T follicular helper cell (primary cell): Measurements from ENCODE around the gene CD274.
A peak's percentile ranks its signal among the peaks of the same experiment; 100 is the strongest.
"Not testable (repeated sequence)": the region's sequence is repeated elsewhere in the genome, so short reads cannot be mapped to it uniquely, and the experiment has no call there.

Source experiments
- DNase-seq: peaks from one replicate; pipeline ENCODE4 v3.0.0-alpha.2; 2020; ENCODE audit warnings: low read depth

The CD274 gene

DNA sequence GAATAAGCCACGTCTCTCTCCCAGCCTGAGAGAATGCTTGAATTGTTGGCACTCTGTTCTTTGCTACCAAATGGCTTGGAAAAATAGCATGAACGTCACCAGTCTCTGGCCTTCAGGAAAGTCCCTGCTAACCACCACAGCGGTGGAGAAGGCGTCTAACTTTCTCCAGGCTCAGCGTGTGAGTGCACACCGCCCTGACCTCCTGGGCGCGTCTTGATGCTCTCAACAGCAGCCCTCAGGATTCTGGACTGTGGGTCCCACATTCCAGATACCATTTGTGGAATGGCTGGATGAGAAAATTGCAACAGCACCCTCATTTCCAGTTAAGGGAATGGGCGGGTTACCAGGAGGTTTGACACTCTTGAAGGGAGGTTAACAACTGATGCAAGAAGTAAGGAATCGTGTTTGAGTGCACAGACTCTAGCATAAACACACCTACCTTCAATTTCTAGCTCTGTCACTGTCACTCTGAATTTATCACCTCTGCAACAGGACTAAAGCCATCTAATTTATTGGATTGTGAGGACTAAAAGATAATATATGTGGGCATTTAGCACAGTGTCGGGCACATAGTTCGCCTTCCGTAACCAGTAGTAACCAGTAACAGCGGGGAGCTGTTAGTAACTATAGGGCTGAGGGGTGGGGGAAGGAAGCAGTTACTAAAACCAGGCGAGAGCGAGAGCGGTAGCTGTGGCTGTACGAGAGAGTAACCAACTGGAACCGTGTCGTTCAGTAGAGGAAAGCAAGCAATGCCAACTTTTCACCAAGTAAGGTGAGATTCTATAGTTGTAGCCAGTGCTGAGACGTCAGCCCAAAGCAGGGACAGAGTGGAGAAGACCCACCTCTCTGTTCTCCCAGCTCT lies 11.8 kb upstream of the CD274 start:
- peak; percentile 36 for DNase-seq

DNA sequence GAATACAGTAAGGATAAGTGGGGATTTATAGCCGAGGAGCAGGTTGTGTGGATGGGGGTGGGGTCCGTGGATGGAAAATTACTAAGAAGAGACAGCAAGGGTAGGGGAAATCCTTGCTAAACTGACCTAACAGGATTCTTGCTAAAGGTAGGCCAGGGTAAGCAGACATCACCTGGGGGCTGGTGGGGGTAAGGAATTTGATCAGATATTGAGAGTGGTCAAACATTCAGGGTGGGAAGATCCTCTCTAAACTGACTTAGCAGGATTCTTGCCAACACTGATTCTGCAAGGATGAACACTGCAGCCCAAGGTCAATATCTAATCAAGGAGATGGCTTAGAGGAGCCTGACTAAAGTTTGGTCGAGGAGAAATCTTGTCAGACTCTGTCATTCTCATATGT lies 9.9 kb upstream of the CD274 start:
- DNase-seq, result no peak

DNA sequence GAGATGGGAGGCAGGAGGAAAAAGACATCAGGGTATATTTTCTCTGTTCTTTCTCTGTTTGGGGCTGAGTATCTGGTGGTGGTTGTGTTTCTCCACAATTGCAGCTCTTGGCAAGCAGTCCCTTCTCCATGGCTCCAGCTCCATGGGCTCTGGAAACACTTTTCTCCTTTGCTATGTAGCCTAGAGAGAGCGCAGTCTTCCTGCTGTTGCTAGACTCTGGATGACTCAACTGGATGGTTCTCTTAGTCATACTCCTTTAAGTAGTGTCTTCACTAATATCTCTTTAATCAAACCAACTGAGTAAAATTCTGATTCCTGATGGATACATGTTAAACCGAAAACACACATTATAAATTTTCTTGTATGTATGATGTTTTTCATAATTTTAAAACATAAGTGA lies 9.3 kb upstream of the CD274 start:
- no peak for DNase-seq

DNA sequence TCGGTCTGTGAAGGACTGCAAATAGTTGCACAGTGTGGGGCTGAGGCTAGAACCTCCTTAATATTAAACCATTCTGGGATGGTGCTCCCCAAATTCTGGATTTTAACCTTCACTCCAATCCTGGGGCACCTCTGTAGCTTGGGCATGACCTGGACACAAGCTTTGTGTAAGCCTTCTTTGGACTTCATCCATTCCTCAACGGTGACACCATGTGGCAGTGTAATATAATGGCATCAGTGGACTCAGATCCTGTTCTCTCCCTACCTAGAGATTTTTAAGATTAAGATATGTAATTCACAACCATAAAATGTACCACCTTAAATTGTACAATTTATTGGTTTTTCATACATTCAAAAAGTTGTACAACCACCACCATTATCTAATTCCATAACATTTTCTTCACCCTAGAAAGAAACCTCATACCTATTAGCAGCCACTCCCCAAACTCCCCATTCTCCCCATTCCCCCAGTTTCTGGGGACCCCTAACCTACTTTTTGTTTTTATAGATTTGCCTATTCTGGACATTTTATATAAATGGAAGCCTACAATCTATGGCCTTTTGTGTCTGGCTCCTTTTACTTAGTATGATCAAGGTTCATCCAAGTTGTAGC lies 7.8 kb upstream of the CD274 start:
- no peak for DNase-seq

DNA sequence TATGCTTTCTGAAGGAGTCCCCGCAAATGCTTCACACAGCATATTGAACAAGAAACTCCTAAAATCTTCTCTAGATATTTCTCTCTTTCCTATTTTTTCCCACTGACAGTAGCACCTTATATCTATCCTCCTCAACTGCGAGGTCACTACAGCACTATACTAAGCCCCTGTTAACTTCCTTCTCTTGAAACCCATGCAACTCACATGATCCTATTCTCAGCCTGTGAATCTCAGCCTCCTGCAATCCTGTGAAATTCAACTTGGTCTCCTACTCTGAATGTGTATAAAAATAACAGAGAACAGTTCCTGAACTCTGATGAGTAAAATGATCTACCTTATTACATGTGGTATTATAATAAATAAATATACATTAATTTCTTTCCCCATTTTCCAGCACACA lies 6.5 kb upstream of the CD274 start:
- DNase-seq, result no peak

DNA sequence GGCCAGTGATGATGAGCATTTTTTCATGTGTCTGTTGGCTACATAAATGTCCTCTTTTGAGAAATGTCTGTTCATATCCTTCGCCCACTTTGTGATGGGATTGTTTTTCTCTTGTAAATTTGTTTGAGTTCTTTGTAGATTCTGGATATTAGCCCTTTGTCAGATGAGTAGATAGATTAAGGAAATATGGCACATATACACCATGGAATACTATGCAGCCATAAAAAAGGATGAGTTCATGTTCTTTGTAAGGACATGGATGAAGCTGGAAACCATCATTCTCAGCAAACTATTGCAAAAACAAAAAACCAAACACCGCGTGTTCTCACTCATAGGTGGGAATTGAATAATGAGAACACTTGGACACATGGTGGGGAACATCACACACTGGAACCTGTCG lies 5.2 kb upstream of the CD274 start:
- DNase-seq, result not testable (repeated sequence)

DNA sequence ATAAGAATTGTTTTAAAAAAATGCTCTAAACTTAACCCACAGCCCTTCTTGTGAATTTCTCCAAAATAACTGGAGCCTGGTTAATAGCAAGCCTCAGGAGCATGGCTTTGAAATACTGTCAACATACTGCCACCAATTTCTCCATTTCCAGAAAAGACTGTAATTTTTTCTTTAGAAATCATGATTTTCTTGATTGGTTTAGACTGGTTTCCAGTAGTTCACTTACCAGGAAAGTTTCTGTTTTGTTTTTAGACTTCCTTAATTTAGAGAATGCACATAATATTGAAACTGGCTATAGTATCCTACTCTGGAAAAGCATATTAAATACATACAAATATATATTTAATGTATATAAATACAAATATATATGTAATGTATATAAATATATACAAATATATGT lies 4.5 kb upstream of the CD274 start:
- no peak for DNase-seq

DNA sequence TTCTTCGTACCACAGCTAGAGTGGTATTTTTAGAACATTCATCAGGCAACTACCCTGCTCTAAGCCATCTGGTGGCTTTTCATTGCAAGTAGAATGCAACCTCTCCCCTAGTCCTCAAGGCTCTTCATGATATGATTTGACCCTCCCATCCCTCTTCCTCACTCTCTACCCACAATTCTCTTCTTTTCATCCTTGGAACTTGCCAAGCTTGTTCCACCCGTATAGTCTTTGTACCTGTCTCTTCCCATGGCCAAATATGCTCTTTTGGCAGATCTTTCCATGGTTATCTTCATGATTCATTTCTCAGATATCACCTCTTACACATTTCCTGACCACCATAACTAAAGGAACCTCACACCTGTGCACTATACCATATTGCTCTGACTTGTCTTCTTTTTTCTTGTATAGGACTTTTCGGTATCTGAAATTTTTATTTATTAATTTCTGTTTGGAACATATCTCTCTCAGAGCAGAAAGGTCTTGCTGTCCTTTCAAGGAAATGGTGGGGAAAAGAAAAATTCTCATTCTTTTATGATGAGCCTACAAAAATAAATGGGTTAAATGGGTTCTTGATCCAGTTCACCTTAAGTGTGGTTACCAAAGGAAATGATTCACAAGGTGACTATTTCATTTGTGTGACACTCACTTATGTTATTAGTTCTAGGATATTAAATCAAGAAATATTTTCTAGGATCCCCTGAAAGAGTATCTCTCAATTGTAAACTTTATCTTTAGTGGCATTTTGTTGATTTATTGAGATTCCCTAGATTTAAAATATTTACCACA lies 3.7 kb upstream of the CD274 start:
- DNase-seq, result no peak

DNA sequence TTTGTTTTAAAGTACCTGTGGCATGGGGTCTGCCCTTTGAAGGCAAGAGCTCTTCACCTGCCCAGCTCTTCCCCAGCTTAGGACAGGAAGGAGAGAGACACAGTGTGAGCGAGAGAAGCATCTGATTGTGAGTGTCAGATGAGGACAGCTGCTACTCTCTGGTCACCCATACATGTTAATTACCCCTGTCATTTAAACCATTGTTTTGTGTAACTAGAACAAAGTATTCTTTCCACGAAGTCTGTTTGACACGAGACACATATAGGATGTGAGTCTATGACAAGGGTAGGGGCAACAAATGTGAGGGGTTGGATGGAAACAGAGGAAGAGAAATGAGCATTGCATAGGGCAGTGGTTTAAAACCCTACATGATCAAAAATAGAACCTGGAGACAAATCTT lies 3.0 kb upstream of the CD274 start:
- no peak for DNase-seq

DNA sequence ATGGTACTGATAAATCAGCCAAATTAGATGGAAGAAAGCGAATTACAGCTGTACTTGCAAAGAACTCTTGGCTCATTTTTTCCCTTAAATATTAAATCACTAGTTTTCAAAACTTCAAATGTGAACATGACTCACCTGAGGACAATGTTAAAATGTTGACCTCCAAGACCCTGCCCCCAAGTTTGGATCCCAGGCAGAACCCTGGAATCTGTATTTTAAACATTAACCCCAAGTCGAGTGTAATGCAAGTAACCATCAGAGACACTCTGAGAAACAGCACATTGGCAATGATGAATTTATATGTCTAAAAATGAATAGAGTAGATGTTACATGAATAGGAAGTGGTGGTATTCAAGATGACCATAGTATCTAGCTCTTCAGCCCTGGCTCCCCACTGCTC lies 2.3 kb upstream of the CD274 start:
- no peak for DNase-seq

DNA sequence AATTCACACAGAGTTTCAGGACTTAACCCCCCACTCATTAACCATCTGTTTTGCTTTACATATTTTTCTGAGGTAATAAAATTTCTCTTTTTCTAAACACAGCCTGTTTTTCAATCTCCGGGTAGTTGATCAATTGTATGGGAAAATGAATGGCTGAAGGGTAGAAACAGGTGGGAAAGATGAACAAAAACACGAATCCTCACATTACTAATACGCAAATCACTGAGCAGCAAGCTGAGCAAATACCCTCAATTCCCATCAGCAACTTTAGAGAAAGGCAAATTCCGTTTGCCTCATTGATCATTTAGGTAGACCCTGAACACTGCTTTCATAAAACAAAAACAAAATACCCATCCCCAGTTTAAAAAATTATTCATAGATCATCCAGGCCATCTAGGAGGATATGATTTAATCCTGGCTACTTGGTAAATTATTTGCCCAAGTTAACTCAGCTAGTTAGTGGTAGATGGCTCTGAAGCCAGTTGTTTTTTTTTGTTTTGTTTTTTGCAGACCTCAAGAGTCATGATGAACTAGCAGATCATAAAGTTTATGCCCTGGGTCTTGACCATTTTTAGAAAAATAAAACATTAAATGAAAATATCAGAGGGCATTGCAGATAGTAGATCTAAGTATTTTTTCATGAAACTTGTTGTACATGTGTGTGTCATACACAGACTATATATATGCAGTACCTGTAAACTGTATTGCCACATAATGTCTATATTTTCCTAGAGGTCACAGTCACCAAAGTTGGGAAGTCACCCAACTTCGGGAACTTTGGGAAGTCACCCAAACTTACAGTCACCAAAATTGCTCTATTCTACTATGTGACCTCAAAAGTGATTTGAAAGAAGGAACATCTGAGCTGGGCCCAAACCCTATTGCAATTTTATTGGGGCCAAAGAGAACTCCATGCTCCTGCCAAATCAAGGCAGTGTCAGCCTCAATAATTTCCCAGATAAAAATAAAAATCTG lies 1.6 kb upstream of the CD274 start:
- no peak for DNase-seq

DNA sequence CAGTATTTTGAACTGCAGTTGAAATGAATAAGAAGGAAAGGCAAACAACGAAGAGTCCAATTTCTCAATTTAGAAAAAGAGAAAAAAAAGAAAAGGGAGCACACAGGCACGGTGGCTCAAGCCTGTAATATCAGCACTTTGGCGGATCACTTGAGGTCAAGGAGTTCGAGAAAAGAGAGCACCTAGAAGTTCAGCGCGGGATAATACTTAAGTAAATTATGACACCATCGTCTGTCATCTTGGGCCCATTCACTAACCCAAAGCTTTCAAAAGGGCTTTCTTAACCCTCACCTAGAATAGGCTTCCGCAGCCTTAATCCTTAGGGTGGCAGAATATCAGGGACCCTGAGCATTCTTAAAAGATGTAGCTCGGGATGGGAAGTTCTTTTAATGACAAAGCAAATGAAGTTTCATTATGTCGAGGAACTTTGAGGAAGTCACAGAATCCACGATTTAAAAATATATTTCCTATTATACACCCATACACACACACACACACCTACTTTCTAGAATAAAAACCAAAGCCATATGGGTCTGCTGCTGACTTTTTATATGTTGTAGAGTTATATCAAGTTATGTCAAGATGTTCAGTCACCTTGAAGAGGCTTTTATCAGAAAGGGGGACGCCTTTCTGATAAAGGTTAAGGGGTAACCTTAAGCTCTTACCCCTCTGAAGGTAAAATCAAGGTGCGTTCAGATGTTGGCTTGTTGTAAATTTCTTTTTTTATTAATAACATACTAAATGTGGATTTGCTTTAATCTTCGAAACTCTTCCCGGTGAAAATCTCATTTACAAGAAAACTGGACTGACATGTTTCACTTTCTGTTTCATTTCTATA lies 602 bp upstream of the CD274 start:
- DNase-seq, result no peak

DNA sequence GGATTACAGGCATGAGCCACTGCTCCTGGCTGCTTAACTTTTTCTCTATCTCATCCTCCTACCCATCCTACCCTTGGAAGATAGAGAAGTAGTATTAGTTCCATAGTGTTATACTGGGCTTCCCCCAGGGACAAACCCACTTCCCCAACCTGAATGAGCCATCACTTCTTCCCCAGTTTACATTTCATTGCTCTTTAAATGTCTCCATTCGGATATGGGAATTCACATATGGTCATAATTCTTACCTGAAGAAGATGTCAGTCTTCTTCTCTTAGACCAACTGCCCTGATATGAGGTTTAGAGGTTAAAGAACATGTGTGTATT lies 1.9 kb downstream of the CD274 start:
- DNase-seq, result no peak

DNA sequence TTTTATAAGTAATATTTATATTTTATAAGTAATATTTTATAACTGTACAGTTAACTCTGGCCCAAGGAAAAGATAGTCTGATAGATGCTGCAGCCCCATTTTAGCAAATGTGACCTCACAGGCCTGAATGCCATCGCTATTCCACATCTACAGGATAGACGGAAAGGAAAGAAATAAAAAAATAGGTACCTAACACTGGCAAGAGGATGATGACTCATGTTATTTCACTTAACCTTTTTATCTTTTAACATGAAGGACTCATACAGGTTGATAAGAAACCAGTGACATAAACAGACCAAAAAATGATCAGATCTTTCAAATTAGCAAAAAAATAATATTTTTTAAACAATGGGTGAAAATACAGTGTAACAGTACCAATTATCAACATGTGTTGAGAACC lies 2.7 kb downstream of the CD274 start:
- DNase-seq, result no peak

DNA sequence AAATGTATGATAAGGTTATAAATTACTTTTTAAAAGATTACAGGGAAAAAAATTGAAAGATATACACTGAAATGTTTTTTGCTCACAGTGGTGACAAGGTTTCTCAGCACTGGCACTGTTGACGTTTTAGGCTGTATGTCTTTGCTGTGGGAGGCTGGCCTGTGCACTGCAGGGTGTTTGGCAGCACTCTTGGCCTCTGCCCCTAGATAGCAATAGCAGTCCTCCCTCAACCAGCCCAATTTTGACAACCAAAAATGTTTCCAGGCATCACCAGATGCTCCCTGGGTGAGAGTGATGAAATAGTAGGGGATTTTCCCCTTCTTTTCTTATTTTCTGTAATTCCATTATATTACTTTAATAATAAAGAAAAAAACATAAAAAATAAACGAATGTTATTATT lies 3.3 kb downstream of the CD274 start:
- no peak for DNase-seq

DNA sequence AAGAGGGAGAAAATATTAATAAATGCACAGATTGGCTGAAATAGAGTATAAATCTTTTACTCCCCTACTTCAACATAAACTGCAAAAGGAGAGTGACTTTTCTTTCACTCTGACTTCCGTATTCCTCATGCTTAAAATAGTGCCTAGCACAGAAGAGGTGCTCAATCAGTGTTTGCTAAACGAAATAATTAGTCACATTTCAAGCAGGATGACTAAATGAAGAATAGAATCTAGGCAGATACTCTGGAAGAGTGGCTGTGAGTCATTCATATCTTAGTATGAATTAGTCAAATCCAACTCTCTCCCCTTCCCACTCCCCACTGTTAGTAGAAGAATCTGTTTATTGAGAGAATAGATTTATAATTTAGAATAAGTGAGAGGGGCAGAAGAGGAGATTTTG lies 4.8 kb downstream of the CD274 start:
- no peak for DNase-seq

DNA sequence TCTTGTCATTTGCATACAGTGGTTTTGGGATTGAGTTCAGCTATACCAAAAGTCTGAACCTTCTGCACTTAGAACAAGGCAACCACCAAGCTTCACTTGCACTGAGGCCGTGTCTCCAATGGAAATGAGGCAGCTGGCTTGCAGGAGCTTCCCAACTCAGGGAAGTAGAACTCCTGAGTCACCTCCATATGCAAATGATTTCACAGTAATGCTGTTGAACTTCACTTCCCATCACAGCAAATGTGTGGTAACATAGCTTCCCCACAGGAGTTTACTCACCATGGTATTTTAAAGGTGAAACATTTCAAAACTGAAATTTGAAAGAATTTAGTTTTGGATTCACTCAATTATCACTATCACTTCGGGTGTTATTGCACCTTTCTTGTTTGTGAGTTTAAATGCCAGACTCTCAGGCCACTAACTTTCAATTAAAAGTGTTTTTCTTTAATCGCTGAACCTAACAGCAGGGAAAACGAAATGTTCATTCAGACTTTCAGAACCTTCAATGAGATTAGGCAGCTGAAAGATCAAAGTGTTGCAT lies 9.0 kb downstream of the CD274 start:
- no peak for DNase-seq

DNA sequence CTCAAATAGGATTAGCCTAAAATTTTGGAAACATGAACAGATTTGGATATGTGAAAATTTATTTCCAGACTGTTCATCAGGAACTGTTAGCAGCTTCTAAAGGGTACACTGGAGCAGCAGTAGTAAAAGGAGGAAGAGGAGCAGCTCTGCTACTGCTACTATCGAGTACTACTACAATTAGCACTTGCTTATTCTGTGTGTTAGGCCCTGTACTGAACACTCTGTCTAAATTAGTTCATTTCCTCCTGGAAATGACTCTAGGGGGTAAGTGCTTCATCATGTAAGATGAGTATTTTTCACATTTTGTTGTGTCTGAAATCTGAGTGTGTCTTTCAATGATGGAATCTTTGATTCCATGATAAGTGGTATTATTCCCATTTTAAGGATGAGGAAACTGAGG lies 9.8 kb downstream of the CD274 start:
- no peak for DNase-seq

DNA sequence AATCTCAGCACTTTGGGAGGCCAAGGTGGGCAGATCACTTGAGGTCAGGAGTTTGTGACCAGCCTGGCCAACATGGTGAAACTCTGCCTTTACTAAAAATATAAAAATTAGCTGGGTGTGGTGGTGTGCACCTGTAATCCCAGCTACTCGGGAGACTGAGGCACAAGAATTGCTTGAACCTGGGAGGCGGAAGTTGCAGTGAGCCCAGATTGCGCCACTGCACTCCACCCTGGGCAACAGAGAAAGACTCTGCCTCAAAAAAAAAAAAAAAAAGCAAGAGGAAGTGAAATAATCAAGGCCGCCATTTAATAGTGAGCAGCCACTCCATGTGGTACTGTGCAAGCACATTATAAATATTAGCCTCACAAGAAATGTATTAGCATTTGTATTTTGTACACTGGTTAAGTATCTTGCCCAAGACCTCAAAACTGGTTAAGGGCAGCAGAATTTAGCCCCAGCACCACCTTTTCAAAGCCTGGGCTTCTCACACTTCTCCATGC lies 14.5 kb downstream of the CD274 start:
- not testable (repeated sequence) for DNase-seq

DNA sequence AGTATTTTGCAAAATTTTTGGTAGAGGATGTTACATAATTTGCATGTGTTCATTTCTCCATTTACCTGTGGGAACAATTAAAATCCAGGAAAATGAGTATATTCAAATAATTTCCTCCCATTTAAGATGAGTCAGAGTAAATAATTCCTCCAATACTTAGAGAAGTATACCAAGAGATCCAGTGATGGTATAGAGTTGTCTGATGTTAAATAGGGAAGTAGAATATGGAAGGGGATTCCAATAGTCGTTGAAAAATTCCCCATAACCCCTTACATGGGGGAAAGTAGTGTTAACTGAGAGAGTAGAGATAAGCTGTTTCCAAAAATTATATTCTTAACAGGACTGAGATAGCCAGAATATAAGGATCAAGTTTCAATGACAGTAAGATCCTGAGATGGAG lies 15.7 kb downstream of the CD274 start:
- no peak for DNase-seq

DNA sequence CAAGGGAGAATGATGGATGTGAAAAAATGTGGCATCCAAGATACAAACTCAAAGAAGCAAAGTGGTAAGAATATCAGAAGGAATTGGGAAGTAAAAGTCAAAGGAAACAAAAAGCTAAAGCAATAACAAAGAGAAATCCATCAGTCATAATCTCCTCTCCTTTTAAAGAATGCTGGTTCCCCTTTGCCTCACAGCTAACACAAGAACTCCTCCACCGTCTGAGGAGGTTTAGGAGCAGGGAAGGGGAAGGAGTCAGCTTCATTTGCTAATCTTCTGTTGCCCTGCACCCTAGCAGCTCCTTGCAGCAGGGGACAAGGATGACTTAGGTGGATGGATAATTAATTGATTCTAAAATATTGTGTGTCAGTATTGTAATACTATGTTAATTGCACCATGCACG lies 16.4 kb downstream of the CD274 start:
- DNase-seq, result no peak
